ENCODE results near the gene CDK6.

Gene CDK6

DNA sequence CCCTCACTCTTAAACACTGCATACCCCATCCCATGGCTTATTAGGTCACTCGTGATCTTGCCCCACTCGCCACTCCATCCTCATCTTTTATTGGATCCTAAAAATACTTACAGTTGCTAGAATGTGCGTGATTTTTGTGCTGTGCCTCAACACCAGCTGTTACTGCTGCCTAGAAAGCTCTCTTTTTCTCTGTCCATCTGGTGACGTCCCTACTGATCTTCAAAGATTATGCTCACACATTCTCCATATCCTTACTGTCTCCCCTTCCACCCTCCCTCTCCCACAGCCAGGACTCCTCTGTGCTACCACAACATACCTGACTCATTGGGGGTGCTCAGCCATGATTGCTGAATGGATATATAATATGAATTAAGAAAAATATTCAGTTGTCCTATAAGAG lies 42.0 kb downstream of the CDK6 start:
- in situ Hi-C loops (cut with MboI; ENCODE audit: low sequenced_read_pairs, unreplicated experiment), result no loop called here
- DNase-seq (ENCODE audit: low spot score), result no peak
- TF ChIP-seq, protein P1, sequence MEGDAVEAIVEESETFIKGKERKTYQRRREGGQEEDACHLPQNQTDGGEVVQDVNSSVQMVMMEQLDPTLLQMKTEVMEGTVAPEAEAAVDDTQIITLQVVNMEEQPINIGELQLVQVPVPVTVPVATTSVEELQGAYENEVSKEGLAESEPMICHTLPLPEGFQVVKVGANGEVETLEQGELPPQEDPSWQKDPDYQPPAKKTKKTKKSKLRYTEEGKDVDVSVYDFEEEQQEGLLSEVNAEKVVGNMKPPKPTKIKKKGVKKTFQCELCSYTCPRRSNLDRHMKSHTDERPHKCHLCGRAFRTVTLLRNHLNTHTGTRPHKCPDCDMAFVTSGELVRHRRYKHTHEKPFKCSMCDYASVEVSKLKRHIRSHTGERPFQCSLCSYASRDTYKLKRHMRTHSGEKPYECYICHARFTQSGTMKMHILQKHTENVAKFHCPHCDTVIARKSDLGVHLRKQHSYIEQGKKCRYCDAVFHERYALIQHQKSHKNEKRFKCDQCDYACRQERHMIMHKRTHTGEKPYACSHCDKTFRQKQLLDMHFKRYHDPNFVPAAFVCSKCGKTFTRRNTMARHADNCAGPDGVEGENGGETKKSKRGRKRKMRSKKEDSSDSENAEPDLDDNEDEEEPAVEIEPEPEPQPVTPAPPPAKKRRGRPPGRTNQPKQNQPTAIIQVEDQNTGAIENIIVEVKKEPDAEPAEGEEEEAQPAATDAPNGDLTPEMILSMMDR (IDR thresholded peaks at IDR 0.05; ENCODE audit: borderline replicate concordance, control extremely low read depth, extremely low read depth, insufficient read depth, missing control alignments), result no peak

DNA sequence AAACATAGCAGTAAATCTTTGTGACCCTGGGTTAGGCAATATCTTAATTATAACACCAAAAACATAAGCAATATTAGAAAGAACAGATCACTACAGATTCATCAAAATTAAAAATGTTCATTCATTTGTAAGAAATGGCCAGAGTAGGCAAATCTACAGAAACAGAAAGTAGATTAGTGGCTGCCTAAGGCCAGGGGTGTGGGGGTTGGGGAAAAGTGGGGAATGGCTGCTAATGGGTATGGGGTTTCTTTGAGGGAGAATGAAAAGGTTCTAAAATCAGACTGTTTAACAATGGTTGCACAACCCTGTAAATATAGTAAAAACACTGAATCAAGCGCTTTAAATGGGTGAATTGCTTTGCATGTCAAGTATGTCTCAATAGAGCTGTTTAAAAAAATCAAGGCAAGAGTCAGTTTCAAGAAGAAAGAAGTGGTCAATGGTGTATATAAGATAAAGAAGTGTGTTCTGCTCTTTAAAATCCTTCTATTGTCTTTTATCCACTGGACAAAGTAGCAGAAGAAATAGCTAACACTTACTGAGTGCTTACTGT lies 42.6 kb downstream of the CDK6 start:
- no peak for DNase-seq (ENCODE audit: low spot score)
- TF ChIP-seq, protein P1 (IDR thresholded peaks at IDR 0.05; ENCODE audit: borderline replicate concordance, control extremely low read depth, extremely low read depth, insufficient read depth, missing control alignments), result no peak
- in situ Hi-C loops (cut with MboI; ENCODE audit: low sequenced_read_pairs, unreplicated experiment), result no loop called here

DNA sequence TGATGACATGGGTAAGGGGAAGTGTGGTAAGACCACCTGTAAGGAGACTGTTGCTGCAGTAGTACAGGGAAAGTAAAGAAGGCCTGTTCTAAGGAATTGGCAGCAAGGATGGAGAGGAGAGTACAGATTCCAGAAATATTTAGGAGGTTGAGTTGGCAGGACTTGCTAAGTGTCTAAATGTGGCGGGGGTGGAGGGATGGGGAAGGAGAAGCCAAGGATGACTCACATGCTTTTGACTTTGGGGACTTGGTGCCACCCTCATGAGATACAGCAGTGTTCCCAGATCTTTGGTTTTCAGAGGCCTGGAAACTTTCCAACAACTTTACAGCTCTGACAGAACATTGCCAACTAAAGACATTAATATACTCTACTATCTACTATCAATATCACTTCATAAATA lies 45.4 kb downstream of the CDK6 start:
- TF ChIP-seq, protein P1 (IDR thresholded peaks at IDR 0.05; ENCODE audit: borderline replicate concordance, control extremely low read depth, extremely low read depth, insufficient read depth, missing control alignments), result no peak
- DNase-seq (ENCODE audit: low spot score), result no peak
- in situ Hi-C loops (cut with MboI; ENCODE audit: low sequenced_read_pairs, unreplicated experiment), result no loop called here

DNA sequence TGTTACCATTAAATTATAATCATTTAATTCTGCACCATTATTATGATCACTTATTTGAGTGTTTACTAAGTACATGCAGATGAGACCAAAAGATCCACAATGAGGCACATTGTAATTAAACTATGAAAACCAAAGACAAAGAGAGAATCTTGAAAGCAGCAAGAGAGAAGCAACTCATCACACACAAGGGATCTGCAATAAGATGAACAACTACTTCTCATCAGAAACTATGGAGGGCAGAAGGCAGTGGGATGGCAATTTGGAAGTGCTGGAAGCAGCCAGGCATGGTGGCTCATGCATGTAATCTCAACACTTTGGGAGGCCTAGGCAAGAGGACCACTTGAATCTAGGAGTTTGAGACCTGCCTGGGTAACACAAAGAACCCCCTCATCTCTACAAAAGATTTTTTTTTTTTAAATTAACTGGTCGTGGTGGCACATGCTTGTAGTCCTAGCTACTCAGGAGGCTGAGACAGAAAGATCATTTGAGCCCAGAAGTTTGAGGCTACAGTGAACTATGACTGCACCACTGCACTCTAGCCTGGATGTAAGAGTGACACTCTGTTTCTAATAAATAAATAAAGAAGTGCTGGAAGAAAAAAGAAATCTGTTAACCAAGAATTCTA lies 47.7 kb downstream of the CDK6 start:
- no peak for DNase-seq (ENCODE audit: low spot score)
- in situ Hi-C loops (cut with MboI; ENCODE audit: low sequenced_read_pairs, unreplicated experiment), result no loop called here
- TF ChIP-seq, protein P1 (IDR thresholded peaks at IDR 0.05; ENCODE audit: borderline replicate concordance, control extremely low read depth, extremely low read depth, insufficient read depth, missing control alignments), result no peak

DNA sequence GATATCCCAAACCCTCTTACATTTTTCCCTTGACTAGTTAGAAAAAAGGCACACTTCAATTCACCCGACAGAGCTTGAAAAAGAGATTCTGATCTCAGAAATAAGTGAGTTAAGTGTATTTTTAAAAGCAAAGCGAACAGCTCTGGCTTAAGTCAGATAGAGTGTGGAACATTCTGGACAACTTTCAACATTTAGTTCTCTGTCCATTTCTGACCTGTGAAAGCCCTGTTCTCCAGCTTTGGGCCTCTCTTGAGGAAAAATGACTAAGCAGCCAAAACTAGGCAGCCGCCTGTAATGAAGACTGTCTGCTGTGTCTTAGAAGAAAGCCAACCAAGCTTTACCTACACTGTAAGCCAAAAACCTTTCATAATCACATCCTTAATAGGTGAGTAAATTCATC lies 50.5 kb downstream of the CDK6 start:
- DNase-seq (ENCODE audit: low spot score), result no peak
- TF ChIP-seq, protein P1 (IDR thresholded peaks at IDR 0.05; ENCODE audit: borderline replicate concordance, control extremely low read depth, extremely low read depth, insufficient read depth, missing control alignments), result no peak
- in situ Hi-C loops (cut with MboI; ENCODE audit: low sequenced_read_pairs, unreplicated experiment), result no loop called here

DNA sequence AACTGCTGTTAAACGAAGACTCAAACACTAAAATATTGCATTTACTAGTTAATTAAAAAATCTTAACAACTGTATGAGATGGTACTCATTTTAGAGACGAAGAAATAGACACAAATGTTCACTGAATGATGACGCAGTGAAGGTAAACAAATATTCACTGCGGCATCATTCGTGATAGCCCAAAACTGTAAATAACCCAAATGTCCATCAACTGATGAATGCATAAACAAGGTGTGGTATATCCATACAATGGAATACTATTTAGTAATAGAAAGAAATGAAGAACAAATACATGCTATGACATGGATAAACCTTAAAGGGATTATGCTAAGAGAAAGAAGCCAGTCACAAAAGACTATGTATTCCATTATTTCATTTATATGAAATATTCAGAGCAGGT lies 51.4 kb downstream of the CDK6 start:
- no peak for DNase-seq (ENCODE audit: low spot score)
- TF ChIP-seq, protein P1 (IDR thresholded peaks at IDR 0.05; ENCODE audit: borderline replicate concordance, control extremely low read depth, extremely low read depth, insufficient read depth, missing control alignments), result no peak
- in situ Hi-C loops (cut with MboI; ENCODE audit: low sequenced_read_pairs, unreplicated experiment), result no loop called here

Measured in GM13976 (cell line).